Endometrium (tissue), 2 donors: ENCODE measurements around the gene AIP.

Experiments used
- FAIRE-seq: peaks from 2 replicates; lab custom pipeline; 2012; peaks lifted over from hg19 to GRCh38; lab: Jason Lieb, UNC
- donor health status: control.
- donor health status: control.

The AIP gene

GRCh38 chr11:67493548-67494370, 10.9 kb downstream of the AIP start:
- no peak for FAIRE-seq

- no peak for FAIRE-seq
Observed at GRCh38 chr11:67494371-67495233, 11.8 kb downstream of the AIP start.

- no peak for FAIRE-seq
Observed at GRCh38 chr11:67495234-67496005, 12.6 kb downstream of the AIP start.

- no peak for FAIRE-seq
Observed at GRCh38 chr11:67496113-67496512, 13.3 kb downstream of the AIP start.

- FAIRE-seq: no peak
Observed at GRCh38 chr11:67497656-67498291, 14.9 kb downstream of the AIP start.

- FAIRE-seq: no peak
Observed at GRCh38 chr11:67498544-67498972, 15.7 kb downstream of the AIP start.

- no peak for FAIRE-seq
Observed at GRCh38 chr11:67499808-67500483, 17.1 kb downstream of the AIP start.

- no peak for FAIRE-seq
Observed at GRCh38 chr11:67500484-67500821, 17.6 kb downstream of the AIP start.

- no peak for FAIRE-seq
Observed at GRCh38 chr11:67500831-67501715, 18.2 kb downstream of the AIP start.

- no peak for FAIRE-seq
Observed at GRCh38 chr11:67501854-67502253, 19.0 kb downstream of the AIP start.

- no peak for FAIRE-seq
Observed at GRCh38 chr11:67502328-67502979, 19.6 kb downstream of the AIP start.

GRCh38 chr11:67503119-67504004, 20.5 kb downstream of the AIP start:
- no peak for FAIRE-seq

GRCh38 chr11:67504005-67504949, 21.5 kb downstream of the AIP start:
- no peak for FAIRE-seq

- FAIRE-seq: no peak
Observed at GRCh38 chr11:67504950-67505581, 22.2 kb downstream of the AIP start, which contains the start of gene PITPNM1. PITPNM1 (minus strand) TSS chr11:67505363; CDS start chr11:67504180, 1,183 bp downstream.

- no peak for FAIRE-seq
Observed at GRCh38 chr11:67505605-67506396, 23.0 kb downstream of the AIP start.

- FAIRE-seq: no peak
Observed at GRCh38 chr11:67506426-67507051, 23.7 kb downstream of the AIP start.
